ENCODE results near the gene ARIH1.

The ARIH1 gene

GRCh38 chr15:72489943-72490554, 15.9 kb downstream of the ARIH1 start:
- Histone ChIP-seq H3K9me3 (ENCODE audit: control insufficient read depth, low read length) (no peaks in the 10 kb centered on the region), H3K9ac (ENCODE audit: low read length) (no peak overlapping the region), H3K36me3 (ENCODE audit: control insufficient read depth, insufficient read depth, low read length) (no peaks in the 10 kb centered on the region), H3K27me3 (ENCODE audit: control insufficient read depth, insufficient read depth, low read length) (no peaks in the 10 kb centered on the region), H3K4me1 (ENCODE audit: control insufficient read depth, insufficient read depth, low read length) (peaks cover 4% of the 10 kb centered on the region), H3K4me3 (ENCODE audit: low read length) (no peak overlapping the region)

- Histone ChIP-seq H3K9me3 (ENCODE audit: control insufficient read depth, low read length) (no peaks in the 10 kb centered on the region), H3K4me3 (ENCODE audit: low read length) (no peak overlapping the region), H3K27me3 (ENCODE audit: control insufficient read depth, insufficient read depth, low read length) (no peaks in the 10 kb centered on the region), H3K36me3 (ENCODE audit: control insufficient read depth, insufficient read depth, low read length) (no peaks in the 10 kb centered on the region), H3K4me1 (ENCODE audit: control insufficient read depth, insufficient read depth, low read length) (peaks cover 4% of the 10 kb centered on the region), H3K9ac (ENCODE audit: low read length) (no peak overlapping the region)
These were observed 17.6 kb downstream of the ARIH1 start for GRCh38 chr15:72491768-72492167.

DNA sequence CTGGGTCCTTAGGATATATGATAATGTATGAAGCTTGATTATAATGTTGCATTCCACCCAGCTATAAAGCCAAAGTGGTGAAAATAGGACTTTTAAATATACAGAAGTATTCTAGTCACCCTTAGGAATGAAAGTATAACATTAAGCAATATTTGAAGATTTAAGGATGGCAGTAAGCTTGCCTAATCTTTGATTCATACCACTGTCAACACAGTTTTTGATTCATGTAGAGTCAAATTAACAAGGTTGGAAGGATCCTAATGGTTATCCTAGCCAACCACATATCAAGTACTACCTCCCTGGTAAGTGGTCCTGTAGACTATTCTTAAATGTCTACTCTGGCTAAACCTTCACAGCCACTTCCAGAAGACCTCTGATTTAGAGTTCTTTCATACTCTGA, 18.6 kb downstream of the ARIH1 start:
- Histone ChIP-seq H3K4me3 (ENCODE audit: low read length) (no peak overlapping the region), H3K9me3 (ENCODE audit: control insufficient read depth, low read length) (no peaks in the 10 kb centered on the region), H3K4me1 (ENCODE audit: control insufficient read depth, insufficient read depth, low read length) (no peaks in the 10 kb centered on the region)

GRCh38 chr15:72493220-72493619, 19.1 kb downstream of the ARIH1 start:
- Histone ChIP-seq H3K9me3 (ENCODE audit: control insufficient read depth, low read length) (no peaks in the 10 kb centered on the region), H3K27me3 (ENCODE audit: control insufficient read depth, insufficient read depth, low read length) (no peaks in the 10 kb centered on the region), H3K4me3 (ENCODE audit: low read length) (no peak overlapping the region), H3K4me1 (ENCODE audit: control insufficient read depth, insufficient read depth, low read length) (no peaks in the 10 kb centered on the region), H3K9ac (ENCODE audit: low read length) (no peak overlapping the region), H3K36me3 (ENCODE audit: control insufficient read depth, insufficient read depth, low read length) (no peaks in the 10 kb centered on the region)

More for the DNA sequence above, 18.6 kb downstream of the ARIH1 start:
- Histone ChIP-seq H3K36me3 (ENCODE audit: control insufficient read depth, insufficient read depth, low read length) (no peaks in the 10 kb centered on the region), H3K27me3 (ENCODE audit: control insufficient read depth, insufficient read depth, low read length) (no peaks in the 10 kb centered on the region), H3K9ac (ENCODE audit: low read length) (no peak overlapping the region)

DNA sequence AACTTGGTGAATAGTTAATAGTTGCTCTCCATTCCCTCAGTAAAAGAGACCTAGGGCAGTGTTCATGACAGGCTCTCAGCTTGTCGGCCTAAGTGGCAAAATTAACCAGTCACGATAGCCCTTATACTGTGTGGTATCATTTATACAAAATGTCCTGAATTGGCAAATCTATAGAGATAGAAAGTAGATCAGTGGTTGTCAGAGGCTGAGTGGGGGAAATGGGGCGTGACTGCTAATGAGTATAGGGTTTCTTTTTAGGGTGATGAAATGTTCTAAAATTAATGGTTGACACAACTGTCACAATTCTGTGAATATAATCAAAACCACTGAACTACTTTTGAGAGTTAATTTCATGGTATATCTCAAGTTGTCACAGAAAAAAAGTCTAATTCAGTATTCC, 20.9 kb downstream of the ARIH1 start:
- no peaks in the 10 kb centered on the region for H3K36me3 ChIP-seq (ENCODE audit: control insufficient read depth, insufficient read depth, low read length)
- no peaks in the 10 kb centered on the region for H3K9me3 ChIP-seq (ENCODE audit: control insufficient read depth, low read length)
- no peaks in the 10 kb centered on the region for H3K27me3 ChIP-seq (ENCODE audit: control insufficient read depth, insufficient read depth, low read length)
- H3K4me3 ChIP-seq (ENCODE audit: low read length): no peak overlapping the region
- H3K9ac ChIP-seq (ENCODE audit: low read length): no peak overlapping the region
- H3K4me1 ChIP-seq (ENCODE audit: control insufficient read depth, insufficient read depth, low read length): no peaks in the 10 kb centered on the region

GRCh38 chr15:72496783-72497182, 22.7 kb downstream of the ARIH1 start:
- no peak overlapping the region for H3K4me3 ChIP-seq (ENCODE audit: low read length)
- no peak overlapping the region for H3K9ac ChIP-seq (ENCODE audit: low read length)
- H3K4me1 ChIP-seq (ENCODE audit: control insufficient read depth, insufficient read depth, low read length): no peaks in the 10 kb centered on the region
- no peaks in the 10 kb centered on the region for H3K9me3 ChIP-seq (ENCODE audit: control insufficient read depth, low read length)
- no peaks in the 10 kb centered on the region for H3K36me3 ChIP-seq (ENCODE audit: control insufficient read depth, insufficient read depth, low read length)
- H3K27me3 ChIP-seq (ENCODE audit: control insufficient read depth, insufficient read depth, low read length): no peaks in the 10 kb centered on the region

GRCh38 chr15:72497402-72497801, 23.3 kb downstream of the ARIH1 start:
- H3K4me3 ChIP-seq (ENCODE audit: low read length): no peak overlapping the region
- no peaks in the 10 kb centered on the region for H3K4me1 ChIP-seq (ENCODE audit: control insufficient read depth, insufficient read depth, low read length)
- H3K9me3 ChIP-seq (ENCODE audit: control insufficient read depth, low read length): no peaks in the 10 kb centered on the region
- H3K36me3 ChIP-seq (ENCODE audit: control insufficient read depth, insufficient read depth, low read length): no peaks in the 10 kb centered on the region
- H3K9ac ChIP-seq (ENCODE audit: low read length): no peak overlapping the region
- H3K27me3 ChIP-seq (ENCODE audit: control insufficient read depth, insufficient read depth, low read length): no peaks in the 10 kb centered on the region

DNA sequence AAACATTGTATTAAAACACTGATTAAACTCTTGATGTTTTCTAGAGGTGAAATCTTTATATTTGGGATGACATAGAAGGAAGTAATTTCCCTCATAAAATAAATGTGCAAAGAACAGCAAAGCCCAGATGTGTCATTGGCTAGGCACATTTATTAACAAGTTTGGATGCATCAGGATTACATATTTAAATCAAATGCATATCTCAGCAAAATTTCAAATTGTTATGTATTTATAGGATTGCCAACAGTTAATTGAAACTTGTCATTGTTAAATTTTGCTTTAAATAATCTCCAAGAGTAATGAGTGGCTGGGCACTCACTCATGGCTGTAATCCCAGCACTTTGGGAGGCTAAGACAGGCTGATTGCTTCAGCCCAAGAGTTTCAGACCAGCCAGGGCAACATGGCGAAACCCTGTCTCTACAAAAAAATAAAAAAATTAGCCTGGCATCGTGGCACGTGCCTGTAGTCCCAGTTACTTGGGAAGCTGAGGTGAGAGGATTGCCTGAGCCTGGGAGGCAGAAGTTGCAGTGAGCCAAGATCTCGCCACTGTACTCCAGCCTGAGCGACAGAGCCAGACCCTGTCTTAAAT, 28.2 kb downstream of the ARIH1 start:
- Histone ChIP-seq H3K9me3 (ENCODE audit: control insufficient read depth, low read length) (no peaks in the 10 kb centered on the region), H3K36me3 (ENCODE audit: control insufficient read depth, insufficient read depth, low read length) (no peaks in the 10 kb centered on the region), H3K4me1 (ENCODE audit: control insufficient read depth, insufficient read depth, low read length) (no peaks in the 10 kb centered on the region), H3K27me3 (ENCODE audit: control insufficient read depth, insufficient read depth, low read length) (no peaks in the 10 kb centered on the region), H3K9ac (ENCODE audit: low read length) (no peak overlapping the region), H3K4me3 (ENCODE audit: low read length) (no peak overlapping the region)

DNA sequence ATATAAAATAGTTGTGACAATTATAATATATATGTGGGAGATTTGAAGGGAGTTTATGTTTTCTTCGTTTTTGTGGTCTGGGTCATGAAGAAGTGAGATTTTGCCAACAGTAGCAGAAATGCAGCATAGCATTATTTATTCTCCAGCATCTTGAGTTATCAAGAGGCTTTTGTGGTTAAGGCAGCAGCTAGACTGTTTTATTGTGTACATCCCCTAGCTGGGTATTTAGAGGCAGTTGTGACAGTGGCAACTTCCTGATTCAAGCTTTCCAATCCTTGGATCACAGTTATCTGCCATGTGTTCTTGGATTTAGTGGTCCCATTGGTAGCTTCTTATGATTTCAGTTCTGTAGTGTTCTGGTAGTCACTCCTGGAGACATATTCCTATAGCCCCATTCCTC, 29.0 kb downstream of the ARIH1 start:
- Histone ChIP-seq H3K9ac (ENCODE audit: low read length) (no peak overlapping the region), H3K4me3 (ENCODE audit: low read length) (no peak overlapping the region), H3K4me1 (ENCODE audit: control insufficient read depth, insufficient read depth, low read length) (peaks cover 5% of the 10 kb centered on the region), H3K27me3 (ENCODE audit: control insufficient read depth, insufficient read depth, low read length) (no peaks in the 10 kb centered on the region), H3K36me3 (ENCODE audit: control insufficient read depth, insufficient read depth, low read length) (no peaks in the 10 kb centered on the region), H3K9me3 (ENCODE audit: control insufficient read depth, low read length) (no peaks in the 10 kb centered on the region)

- Histone ChIP-seq H3K9ac (ENCODE audit: low read length) (no peak overlapping the region), H3K36me3 (ENCODE audit: control insufficient read depth, insufficient read depth, low read length) (no peaks in the 10 kb centered on the region), H3K9me3 (ENCODE audit: control insufficient read depth, low read length) (no peaks in the 10 kb centered on the region), H3K27me3 (ENCODE audit: control insufficient read depth, insufficient read depth, low read length) (no peaks in the 10 kb centered on the region), H3K4me1 (ENCODE audit: control insufficient read depth, insufficient read depth, low read length) (peaks cover 5% of the 10 kb centered on the region), H3K4me3 (ENCODE audit: low read length) (no peak overlapping the region)
These were observed 33.4 kb downstream of the ARIH1 start for GRCh38 chr15:72507402-72508092.

GRCh38 chr15:72509484-72509883, 35.4 kb downstream of the ARIH1 start:
- Histone ChIP-seq H3K27me3 (ENCODE audit: control insufficient read depth, insufficient read depth, low read length) (no peaks in the 10 kb centered on the region), H3K9me3 (ENCODE audit: control insufficient read depth, low read length) (no peaks in the 10 kb centered on the region), H3K4me1 (ENCODE audit: control insufficient read depth, insufficient read depth, low read length) (peaks cover 5% of the 10 kb centered on the region), H3K9ac (ENCODE audit: low read length) (no peak overlapping the region), H3K4me3 (ENCODE audit: low read length) (no peak overlapping the region), H3K36me3 (ENCODE audit: control insufficient read depth, insufficient read depth, low read length) (no peaks in the 10 kb centered on the region)

DNA sequence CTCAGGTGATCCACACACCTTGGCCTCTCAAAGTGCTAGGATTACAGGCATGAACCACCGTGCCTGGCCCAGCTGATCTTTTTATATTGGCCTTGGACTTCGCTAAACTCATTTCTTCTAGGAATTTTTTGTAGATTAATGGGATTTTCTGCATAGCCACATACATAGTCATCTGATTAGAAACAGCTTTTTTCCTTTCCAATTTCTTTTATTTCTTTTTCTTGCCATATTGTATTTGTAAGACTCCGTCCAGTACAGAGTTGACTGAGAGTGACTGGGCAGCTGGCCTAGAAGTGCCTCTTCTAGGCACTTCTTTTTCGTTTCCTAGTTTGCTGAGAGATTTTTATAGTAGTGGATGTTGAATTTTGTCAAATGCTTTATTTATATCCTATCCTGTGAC, 37.4 kb downstream of the ARIH1 start:
- no peaks in the 10 kb centered on the region for H3K9me3 ChIP-seq (ENCODE audit: control insufficient read depth, low read length)
- no peak overlapping the region for H3K9ac ChIP-seq (ENCODE audit: low read length)
- no peaks in the 10 kb centered on the region for H3K36me3 ChIP-seq (ENCODE audit: control insufficient read depth, insufficient read depth, low read length)
- H3K4me1 ChIP-seq (ENCODE audit: control insufficient read depth, insufficient read depth, low read length): peaks cover 5% of the 10 kb centered on the region
- no peaks in the 10 kb centered on the region for H3K27me3 ChIP-seq (ENCODE audit: control insufficient read depth, insufficient read depth, low read length)
- no peak overlapping the region for H3K4me3 ChIP-seq (ENCODE audit: low read length)
